ENCODE results near the gene UBR3.

The UBR3 gene

GRCh38 chr2:169828141-169828811 is 1.0 kb downstream of the UBR3 start (continued):
- TF ChIP-seq PATZ1 (tag by site-specific recombination; IDR thresholded peaks at IDR 0.05) (peak; percentile 43; the same call in 1 of the 2 replicates), ZNF121 (tag by site-specific recombination; IDR thresholded peaks at IDR 0.05) (no peak), ZNF449 (tag by site-specific recombination; IDR thresholded peaks at IDR 0.05) (no peak), ZBTB10 (tag by site-specific recombination; IDR thresholded peaks at IDR 0.05) (no peak), ZNF645 (tag by site-specific recombination; IDR thresholded peaks at IDR 0.05) (no peak), ZNF664 (tag by site-specific recombination; IDR thresholded peaks at IDR 0.05) (no peak), ZNF747 (tag by site-specific recombination; IDR thresholded peaks at IDR 0.05) (no peak), ZNF211 (tag by site-specific recombination; IDR thresholded peaks at IDR 0.05; ENCODE audit: low read depth) (no peak), ZNF391 (tag by site-specific recombination; IDR thresholded peaks at IDR 0.05; ENCODE audit: borderline replicate concordance, low read depth) (peak; percentile 34; the same call in 1 of the 2 replicates), ZFP37 (tag by site-specific recombination; IDR thresholded peaks at IDR 0.05) (no peak), ZNF48 (tag by site-specific recombination; IDR thresholded peaks at IDR 0.05) (no peak), ZBTB21 (tag by site-specific recombination; IDR thresholded peaks at IDR 0.05) (no peak), ZNF580 (tag by site-specific recombination; IDR thresholded peaks at IDR 0.05) (no peak), WT1 (tag by site-specific recombination; IDR thresholded peaks at IDR 0.05) (0 out of 2 replicates have a peak, but pooled peaks have one; percentile 16), KLF16 (tag by site-specific recombination; IDR thresholded peaks at IDR 0.05) (no peak), ZNF677 (tag by site-specific recombination; IDR thresholded peaks at IDR 0.05) (no peak), ZIC2 (tag by site-specific recombination; IDR thresholded peaks at IDR 0.05) (no peak), ZNF658 (tag by site-specific recombination; IDR thresholded peaks at IDR 0.05) (no peak), SP7 (tag by site-specific recombination; IDR thresholded peaks at IDR 0.05) (no peak), ZNF214 (tag by site-specific recombination; IDR thresholded peaks at IDR 0.05; ENCODE audit: borderline replicate concordance) (no peak), ZNF292 (tag by site-specific recombination; IDR thresholded peaks at IDR 0.05; ENCODE audit: borderline replicate concordance, low read depth) (no peak), YY2 (tag by site-specific recombination; IDR thresholded peaks at IDR 0.05) (no peak), PRDM4 (tag by site-specific recombination; IDR thresholded peaks at IDR 0.05) (no peak), ZBTB11 (tag by site-specific recombination; conservative IDR thresholded peaks at IDR 0.05; ENCODE audit: low read depth) (no peak), ZNF561 (tag by site-specific recombination; IDR thresholded peaks at IDR 0.05; ENCODE audit: borderline replicate concordance) (no peak), ZNF626 (tag by site-specific recombination; IDR thresholded peaks at IDR 0.05) (no peak)
